ENCODE data around the gene BCAS3. TPM values are rescaled to one million over a fixed set of nuclear protein-coding genes. Genes with fewer than 3 reads are reported as not detected.

BCAS3 gene
- polyA plus RNA-seq, 1 donor from 2014 or later: 23.2 TPM

DNA sequence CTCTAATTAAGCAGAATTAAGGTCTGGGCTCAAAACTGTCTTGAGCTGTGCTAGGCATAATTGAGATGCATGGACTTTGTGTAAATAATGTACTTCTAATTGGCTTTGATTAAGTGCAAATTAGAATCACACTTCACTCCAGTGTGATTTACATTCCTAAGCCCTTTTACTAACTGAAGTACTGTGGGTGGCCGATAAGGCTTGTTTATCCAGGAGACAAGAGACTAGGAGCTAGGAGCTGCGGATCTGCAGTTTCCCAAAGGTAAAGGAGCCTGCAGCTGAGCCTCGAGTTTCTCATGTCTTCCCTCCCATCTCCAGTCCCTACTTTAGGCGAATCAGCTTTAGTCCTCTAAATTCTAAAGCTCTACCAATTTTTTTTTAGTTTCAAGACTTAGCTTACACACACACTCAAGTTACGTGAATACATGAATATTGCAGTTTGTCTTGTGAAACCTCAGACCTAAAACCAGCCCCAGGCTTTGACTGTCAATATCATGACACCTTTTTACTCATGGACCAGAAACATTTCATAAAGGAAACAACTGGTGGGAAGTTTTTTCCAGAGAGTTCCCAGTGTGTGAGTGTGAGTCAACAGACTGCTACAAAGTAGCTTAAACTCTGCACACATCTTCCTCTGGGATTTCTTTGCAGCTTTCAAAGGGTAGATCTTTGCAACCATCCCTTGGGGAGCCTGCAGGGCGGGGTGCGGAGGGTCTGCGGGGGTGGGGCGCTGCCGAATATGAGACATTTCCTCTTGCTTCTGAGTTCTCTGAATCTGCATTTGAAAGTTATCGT lies 608.1 kb downstream of the BCAS3 start:
- Mint-ChIP-seq H3K27ac (no peak overlapping the region), H3K9me3 (peaks cover 0 to 2% (median 0%) of the 10 kb centered on the region in 3 donors), H3K27me3 (no peaks in the 10 kb centered on the region), H3K4me3 (no peak overlapping the region), H3K4me1 (no peaks in the 10 kb centered on the region), H3K36me3 (peaks cover 6% of the 10 kb centered on the region)

DNA sequence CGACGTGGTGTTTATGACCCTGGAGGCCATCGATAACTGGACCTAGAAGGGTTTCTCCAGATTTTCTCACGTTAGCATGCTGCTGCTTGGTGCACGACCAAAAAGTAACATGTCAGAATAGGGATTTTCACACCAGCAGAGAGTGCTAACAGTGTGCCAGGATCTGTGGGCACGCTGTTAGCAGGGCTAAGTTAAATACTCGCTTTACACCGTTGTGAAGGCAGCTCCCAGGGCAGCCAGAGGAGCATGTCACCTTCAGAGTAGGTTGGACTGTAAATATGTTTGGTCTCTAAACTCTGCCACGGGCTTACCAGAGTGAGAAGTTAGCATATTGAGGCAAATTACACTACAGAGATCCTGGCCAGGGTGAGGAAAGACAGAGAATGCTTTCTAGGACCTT lies 608.8 kb downstream of the BCAS3 start:
- Mint-ChIP-seq H3K27me3 (no peaks in the 10 kb centered on the region), H3K27ac (no peak overlapping the region), H3K36me3 (peaks cover 10% of the 10 kb centered on the region), H3K9me3 (peaks cover 0 to 2% (median 0%) of the 10 kb centered on the region in 3 donors), H3K4me3 (no peak overlapping the region), H3K4me1 (no peaks in the 10 kb centered on the region)

DNA sequence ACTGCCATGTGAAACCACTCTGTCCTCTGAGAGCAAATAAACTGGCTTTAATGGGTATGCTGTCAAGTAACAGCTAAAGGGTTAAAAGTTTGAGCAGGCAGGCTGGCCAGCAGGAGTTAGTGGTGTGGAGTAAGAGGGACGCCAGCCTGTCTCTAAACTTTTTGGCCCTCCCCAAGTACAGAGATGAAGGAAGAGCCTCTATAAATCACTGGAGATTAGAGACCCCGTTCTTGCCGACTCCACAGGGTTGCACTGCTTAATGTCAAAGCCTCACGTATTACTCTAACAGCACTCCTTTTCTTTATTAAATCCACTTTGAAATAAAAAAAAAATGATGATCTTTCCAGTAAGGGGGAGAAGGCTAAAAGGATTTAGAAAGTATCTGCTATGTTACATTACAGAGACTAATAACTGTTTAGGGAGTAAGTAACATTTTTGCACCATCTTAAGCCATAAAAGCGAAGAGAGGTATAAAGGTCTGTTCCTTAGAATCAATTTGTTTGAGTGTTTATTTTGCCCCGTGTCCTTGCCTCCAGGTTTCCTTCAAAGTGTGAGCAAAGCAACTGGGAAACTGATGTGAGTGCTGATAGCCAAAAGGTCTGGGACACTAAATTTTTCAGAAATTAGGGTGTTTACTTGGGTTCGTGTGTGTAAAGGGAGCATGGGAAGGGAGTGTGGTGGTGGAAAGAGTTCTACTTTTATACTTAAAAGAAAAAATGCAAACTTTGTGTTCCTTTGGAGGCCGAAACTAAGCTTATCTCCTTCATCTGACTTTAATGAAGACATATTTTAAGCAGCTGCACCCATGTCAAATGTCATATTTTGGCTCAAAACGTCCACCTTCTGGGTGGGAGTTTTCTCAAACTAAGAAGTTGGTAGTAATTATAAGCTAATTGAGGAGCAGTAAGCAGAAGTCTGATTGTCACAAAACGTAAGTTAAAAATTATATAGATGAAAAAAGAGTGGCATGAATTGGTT lies 612.0 kb downstream of the BCAS3 start:
- Mint-ChIP-seq H3K4me1 (no peaks in the 10 kb centered on the region), H3K27me3 (no peaks in the 10 kb centered on the region), H3K4me3 (no peak overlapping the region), H3K9me3 (no peaks in the 10 kb centered on the region), H3K36me3 (peaks cover 8% of the 10 kb centered on the region), H3K27ac (no peak overlapping the region)

DNA sequence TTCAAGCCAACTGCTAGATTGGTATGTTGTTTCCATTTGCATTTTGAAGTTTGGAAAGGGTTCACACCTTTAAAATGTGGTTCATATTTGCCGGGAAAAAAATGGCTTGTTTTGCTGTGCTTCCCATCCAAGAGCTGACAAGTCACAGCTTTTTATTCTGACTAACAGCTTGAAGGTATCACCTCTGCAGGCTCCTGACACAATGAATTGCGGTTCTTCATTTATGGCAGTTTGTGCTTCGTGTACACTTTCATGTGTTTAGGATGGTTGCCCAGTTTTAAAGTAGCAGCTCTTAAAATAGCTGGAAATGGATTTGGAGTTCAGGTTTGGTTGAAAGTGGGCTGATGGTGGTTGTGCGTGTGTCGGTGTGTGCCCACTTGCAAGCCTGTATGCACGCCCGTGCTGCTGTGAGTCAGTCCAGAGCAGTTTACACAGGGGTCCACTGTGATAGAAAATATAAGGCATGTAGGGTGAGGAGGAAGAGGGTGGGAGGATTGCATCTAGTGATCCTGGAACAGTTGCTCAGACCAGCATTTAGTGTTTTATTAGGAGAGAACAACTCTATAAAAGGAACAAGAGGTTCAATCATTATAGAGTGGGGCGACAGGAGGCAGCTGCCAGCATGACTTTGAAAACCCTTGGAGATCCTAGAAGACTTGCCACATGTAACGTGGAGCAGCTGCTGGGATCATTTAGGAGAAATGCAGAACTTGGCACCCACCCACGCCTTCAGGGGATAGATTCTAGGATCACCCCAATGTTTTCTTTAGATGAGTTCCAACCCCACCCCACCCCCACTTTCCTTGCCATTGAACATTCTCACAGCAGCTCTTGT lies 614.0 kb downstream of the BCAS3 start:
- H3K27me3 Mint-ChIP-seq: no peaks in the 10 kb centered on the region
- H3K9me3 Mint-ChIP-seq: no peaks in the 10 kb centered on the region
- H3K4me1 Mint-ChIP-seq: no peaks in the 10 kb centered on the region
- no peak overlapping the region for H3K4me3 Mint-ChIP-seq
- H3K36me3 Mint-ChIP-seq: peaks cover 6% of the 10 kb centered on the region
- H3K27ac Mint-ChIP-seq: no peak overlapping the region

DNA sequence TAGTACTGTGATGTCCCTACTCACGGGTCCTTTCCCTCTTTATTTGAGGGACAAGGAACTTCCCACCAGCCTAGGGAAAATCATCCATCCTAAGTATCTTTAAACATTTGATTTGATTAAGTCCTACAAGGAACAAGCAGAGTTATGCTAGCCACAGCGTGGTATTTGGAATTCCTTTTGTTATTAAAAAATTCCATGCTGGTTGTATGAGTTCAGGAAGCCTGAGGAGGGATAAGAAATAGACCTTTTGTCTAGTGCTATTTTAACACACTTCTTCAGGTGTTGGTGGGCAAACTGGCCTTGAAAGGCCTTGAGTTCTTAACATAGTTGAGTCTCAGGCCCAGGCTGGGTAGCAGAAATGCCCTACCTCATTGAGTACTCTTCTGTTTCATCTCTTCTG lies 616.6 kb downstream of the BCAS3 start:
- Mint-ChIP-seq H3K4me3 (no peak overlapping the region), H3K27me3 (no peaks in the 10 kb centered on the region), H3K27ac (no peak overlapping the region), H3K9me3 (no peaks in the 10 kb centered on the region), H3K4me1 (no peaks in the 10 kb centered on the region), H3K36me3 (peaks cover 3% of the 10 kb centered on the region)

DNA sequence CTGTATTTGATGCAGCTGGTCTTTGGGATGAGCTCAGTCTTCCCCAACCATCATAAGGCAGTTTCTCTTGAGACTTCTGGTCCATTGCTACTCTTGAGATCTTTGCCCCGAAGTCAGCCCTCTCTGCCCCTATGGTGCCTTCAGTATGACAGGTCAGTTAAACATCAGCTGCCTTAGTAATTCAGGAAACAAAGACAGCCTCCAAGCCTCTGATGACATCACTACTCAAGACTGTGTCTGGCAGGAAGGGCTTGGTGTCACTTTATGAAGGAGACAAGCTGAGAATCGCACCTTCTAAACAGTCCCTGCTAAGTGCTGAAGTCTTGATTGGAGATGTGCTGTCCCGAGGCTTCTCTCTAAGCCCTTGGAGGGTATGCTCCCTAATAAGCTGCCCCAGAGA lies 617.1 kb downstream of the BCAS3 start:
- H3K4me1 Mint-ChIP-seq: no peaks in the 10 kb centered on the region
- H3K36me3 Mint-ChIP-seq: peaks cover 3% of the 10 kb centered on the region
- H3K27me3 Mint-ChIP-seq: no peaks in the 10 kb centered on the region
- no peak overlapping the region for H3K27ac Mint-ChIP-seq
- H3K9me3 Mint-ChIP-seq: no peaks in the 10 kb centered on the region
- H3K4me3 Mint-ChIP-seq: no peak overlapping the region

DNA sequence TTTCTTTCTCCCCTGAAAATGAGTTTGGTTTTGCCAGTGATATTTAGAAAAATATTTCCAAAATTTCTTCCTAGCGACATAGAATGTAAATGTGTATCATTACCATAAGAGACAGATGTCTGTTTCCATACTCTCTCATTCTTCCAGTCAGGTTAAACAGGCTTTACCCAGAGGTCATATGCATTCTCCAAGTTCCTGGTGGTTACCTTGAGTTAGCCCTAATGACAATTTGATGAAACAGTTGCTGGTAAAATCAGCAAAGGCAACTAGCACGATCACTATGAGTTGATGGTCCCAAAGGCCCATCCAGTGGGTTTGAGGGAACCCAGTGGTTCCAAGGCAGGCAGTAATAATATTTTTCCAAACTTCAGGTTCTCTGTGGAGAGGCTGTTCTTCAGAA lies 618.4 kb downstream of the BCAS3 start:
- Mint-ChIP-seq H3K27ac (no peak overlapping the region), H3K9me3 (no peaks in the 10 kb centered on the region), H3K27me3 (no peaks in the 10 kb centered on the region), H3K36me3 (peaks cover 3% of the 10 kb centered on the region), H3K4me1 (no peaks in the 10 kb centered on the region), H3K4me3 (no peak overlapping the region)

DNA sequence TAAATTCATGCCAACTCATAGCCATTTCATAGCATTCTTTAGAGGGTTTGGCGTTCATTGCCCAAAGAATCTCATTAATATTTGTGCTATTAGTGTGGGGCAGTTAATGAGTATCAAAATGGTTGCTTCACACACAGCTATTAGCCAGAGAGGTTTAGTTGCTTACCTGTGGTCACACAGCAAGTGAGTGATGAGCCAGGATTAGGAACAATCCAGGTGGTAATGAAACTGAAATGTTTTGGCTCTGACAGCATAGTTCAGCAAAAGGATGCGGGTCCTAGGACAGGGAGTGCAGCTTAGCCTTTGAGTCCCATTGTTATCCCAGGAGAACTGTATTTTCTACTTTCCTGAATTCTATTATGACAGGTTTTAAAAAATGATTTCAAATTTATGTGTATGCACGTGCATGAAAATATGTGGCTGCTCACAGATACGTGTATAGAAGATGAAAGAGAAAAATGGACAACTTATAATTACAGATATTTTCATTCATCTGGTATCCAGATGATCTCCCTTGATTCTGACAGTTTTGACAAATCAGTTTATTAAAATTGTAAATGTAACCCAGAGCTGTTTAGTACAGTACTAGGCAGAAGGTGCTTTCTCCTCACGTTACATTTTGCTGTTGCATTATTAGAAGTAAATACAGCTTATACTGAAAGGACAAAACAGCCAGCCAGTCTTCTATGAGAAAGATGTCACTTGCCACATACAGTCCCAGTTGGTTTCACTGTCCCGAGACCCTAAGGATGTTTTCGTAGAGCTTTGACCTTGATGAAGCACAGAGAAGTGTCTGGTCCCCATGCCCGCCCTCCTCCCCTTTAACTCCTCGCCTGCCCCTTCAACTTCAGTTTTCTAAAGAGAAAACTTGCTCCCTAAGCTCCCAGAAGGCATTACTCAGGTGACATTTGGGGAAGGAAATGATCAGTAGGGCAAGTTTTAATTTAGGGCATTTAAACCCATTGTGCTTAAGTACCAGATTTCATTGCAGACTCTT lies 622.2 kb downstream of the BCAS3 start:
- peaks cover 7% of the 10 kb centered on the region for H3K36me3 Mint-ChIP-seq
- peaks cover 0 to 3% (median 0%) of the 10 kb centered on the region in 3 donors for H3K9me3 Mint-ChIP-seq
- no peak overlapping the region for H3K27ac Mint-ChIP-seq
- H3K4me1 Mint-ChIP-seq: no peaks in the 10 kb centered on the region
- H3K27me3 Mint-ChIP-seq: no peaks in the 10 kb centered on the region
- H3K4me3 Mint-ChIP-seq: no peak overlapping the region

DNA sequence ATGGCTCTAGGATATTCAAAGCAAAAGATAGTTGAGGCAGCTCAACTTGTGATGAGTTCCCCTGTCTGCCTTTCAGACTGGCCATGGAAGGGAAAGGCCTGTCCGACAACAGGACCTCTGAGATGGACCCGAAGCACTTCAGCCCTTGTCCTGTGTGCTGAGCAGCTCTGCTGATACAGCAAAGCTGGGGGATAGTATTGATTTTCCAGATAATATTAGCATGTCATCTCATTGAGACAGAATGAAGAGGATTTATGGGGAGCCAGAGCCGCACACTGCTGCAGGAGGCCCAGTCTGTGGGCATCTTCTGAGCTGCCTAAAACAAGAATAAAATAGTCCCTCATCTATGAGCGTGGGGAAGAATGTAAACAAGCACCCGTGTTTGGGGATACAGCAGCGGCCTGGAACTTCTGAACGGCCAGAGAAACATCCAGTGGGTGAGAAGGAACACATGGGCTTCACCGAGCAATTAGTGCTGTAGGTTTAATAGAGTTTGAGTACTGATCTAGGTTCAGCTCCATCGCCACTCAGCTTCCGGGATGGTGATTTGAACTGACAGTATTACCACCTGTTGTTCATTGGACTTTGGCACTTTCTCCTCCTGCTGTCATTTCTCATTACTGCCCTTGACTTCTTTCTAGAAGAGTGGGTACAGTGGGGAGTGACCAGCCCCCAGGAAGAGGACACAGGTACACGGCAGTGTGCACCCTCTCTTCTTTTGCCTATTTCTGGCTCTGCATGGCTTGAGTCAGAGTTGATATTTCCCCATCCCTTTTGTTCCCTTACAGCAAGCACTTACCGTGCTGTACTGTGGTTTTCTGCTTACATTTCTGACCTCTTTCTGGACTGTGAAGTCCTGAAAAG lies 625.5 kb downstream of the BCAS3 start:
- no peaks in the 10 kb centered on the region for H3K4me1 Mint-ChIP-seq
- H3K36me3 Mint-ChIP-seq: peaks cover 7% of the 10 kb centered on the region
- peaks cover 0 to 3% (median 0%) of the 10 kb centered on the region in 3 donors for H3K9me3 Mint-ChIP-seq
- H3K4me3 Mint-ChIP-seq: no peak overlapping the region
- H3K27ac Mint-ChIP-seq: no peak overlapping the region
- no peaks in the 10 kb centered on the region for H3K27me3 Mint-ChIP-seq

DNA sequence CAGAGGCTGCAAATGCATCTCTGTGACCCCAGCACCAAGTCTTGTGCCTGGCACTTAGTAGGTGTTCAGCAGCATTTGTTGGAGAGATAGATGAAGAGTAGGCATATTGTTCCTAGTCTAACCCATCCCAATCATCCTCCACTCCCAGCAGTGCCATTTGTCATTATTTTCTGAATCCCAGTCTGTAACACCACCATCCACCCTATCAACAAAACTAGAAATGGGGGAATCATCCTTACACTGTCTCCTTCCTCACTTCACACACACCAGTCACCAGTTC lies 626.1 kb downstream of the BCAS3 start:
- Mint-ChIP-seq H3K4me3 (no peak overlapping the region), H3K4me1 (no peaks in the 10 kb centered on the region), H3K9me3 (peaks cover 0 to 3% (median 0%) of the 10 kb centered on the region in 3 donors), H3K36me3 (peaks cover 7% of the 10 kb centered on the region), H3K27ac (no peak overlapping the region), H3K27me3 (no peaks in the 10 kb centered on the region)

DNA sequence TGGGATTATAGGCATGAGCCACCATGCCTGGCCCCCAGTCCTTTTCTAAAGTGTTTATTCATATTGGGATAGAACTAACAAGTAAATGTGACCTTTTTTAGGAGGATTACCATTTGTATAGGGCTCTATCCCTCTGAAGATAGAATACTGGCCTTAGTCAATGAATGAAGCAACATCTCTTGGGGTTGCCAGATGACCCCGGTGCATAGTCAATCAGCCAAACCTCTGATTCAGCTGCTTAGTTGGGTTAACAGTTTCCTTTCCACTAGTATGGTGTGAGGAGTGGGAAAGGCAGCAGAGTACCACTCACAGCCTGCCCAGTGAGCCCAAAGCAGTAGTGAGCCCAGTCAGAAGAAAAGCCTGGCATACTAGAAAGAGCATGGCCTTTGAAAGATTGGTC lies 627.4 kb downstream of the BCAS3 start:
- Mint-ChIP-seq H3K27ac (no peak overlapping the region), H3K27me3 (no peaks in the 10 kb centered on the region), H3K4me3 (no peak overlapping the region), H3K36me3 (peaks cover 8% of the 10 kb centered on the region), H3K9me3 (peaks cover 0 to 3% (median 0%) of the 10 kb centered on the region in 3 donors), H3K4me1 (no peaks in the 10 kb centered on the region)

DNA sequence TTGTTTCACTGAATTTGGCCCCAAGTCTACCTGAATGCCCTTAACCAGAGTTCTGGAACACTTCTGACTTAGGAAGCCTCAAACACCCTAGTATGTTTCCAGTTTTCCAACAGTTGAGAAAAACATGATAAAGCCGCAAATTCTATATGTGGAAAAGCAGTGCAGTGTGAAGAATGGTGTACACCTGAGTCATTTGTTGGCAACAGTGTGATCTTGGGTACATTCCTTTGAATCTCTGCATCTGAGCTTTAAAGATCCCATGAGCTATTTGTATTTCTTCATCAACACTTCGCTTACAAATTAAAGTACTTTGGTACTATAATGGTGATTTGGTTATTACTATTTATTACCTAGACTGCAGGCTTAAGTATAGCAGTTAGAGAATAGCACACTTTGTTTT lies 628.4 kb downstream of the BCAS3 start:
- H3K4me1 Mint-ChIP-seq: no peaks in the 10 kb centered on the region
- no peak overlapping the region for H3K4me3 Mint-ChIP-seq
- no peaks in the 10 kb centered on the region for H3K27me3 Mint-ChIP-seq
- peaks cover 0 to 3% (median 0%) of the 10 kb centered on the region in 3 donors for H3K9me3 Mint-ChIP-seq
- H3K27ac Mint-ChIP-seq: peak overlapping the region in 1 of 3 donors; percentile 19
- peaks cover 8% of the 10 kb centered on the region for H3K36me3 Mint-ChIP-seq
